LoVo (cell line): ENCODE results near the gene FNTB.
A peak's percentile ranks its signal among the peaks of the same experiment; 100 is the strongest.

ENCODE experiments used
- DNase-seq: peaks from one replicate; pipeline ENCODE4 v3.0.0-alpha.2; 2016; ENCODE audit warnings: low spot score

The FNTB gene

DNA sequence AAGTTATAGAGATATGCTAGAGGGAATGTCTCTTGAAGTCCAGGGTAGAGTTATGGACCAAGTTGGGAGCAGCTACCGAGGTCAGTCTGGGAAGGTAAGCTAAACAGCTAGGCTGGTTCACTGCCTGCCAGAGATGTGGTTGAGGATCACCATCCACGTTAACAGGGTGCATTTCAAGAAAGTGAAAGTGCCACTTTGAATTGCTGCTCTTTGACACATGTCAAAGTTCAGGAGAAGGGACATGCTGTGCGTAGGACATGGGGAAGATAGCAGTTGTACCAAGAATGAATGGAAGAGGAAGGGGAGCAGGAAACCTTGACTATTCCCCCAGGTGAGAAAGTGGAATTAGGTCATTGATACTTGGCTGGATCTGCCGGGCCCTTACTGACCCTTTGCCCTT is 66.1 kb downstream of the FNTB start:
- DNase-seq, result no peak

GRCh38 chr14:65053466-65053865 is 66.8 kb downstream of the FNTB start:
- no peak for DNase-seq

GRCh38 chr14:65054471-65055085 is 67.9 kb downstream of the FNTB start:
- no peak for DNase-seq

DNA sequence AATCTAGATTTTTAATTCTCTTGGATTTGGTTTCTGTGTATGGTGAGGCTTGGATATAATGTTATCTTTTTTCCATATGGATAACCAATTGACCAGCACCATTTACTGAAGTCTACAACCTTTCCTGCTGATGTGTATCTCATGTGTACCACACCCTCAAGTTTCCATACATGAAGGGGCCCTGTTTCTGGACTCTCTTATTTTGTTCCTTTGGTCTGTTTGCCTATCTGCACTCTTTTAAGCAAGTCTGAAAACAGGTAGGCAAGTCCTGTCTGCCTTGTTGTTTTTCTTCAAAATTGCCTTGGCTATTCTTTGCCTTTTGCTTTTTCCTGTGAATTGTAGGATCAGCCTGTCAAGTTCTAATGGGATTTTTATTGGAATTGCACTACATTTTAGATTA is 71.0 kb downstream of the FNTB start:
- no peak for DNase-seq

DNA sequence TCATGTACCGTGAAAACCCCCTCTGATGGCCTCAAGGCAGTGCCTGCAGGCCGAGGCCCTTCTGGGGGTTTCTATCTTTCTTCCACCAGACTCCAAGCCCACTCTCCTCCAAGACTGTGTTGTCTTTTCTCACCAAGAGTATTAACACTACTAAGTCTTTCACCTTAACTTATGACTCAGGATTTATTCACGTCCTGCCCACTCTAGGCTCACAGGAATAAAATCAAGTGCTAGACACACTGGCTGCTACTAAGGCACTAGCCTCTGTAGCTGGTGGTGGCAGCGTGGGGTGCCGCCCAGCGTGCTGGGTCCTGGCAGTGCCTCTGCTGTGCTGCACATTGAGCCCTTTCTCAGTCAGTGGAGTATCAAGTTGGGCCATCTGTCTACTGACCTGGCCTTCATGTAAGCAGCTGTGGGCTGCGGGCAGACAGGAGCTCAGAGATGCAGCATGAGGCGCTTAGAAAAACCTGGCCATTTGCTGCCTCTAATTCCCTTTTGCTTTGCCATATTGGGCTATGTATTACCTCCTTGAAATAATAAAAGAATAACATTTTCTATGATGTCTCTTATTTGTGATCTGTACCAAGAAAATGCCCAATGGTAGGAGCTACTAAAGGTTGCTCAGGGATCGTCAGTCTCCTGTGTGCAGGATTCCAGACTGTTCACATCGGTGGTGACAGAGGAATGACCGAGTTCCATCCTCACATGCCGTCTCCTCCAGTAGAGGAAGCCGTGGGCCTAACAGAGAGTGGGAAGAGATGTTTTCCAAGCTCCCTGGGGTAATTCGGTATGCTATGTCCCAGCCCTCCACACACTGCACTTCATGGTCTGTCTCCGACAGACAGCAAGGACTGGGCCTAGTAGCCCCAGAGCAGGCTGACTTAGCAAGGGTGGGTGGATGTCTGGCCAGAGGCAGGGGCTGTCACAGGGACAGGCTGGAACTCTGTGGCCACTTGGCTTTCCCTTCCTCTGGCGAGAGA is 75.7 kb downstream of the FNTB start:
- no peak for DNase-seq

- DNase-seq, result no peak
These were observed 79.0 kb downstream of the FNTB start for GRCh38 chr14:65065719-65066118.

- DNase-seq, result no peak
These were observed 83.2 kb downstream of the FNTB start for GRCh38 chr14:65069874-65070413.

GRCh38 chr14:65070471-65070976 is 83.8 kb downstream of the FNTB start:
- peak; percentile 76 for DNase-seq

GRCh38 chr14:65071544-65071943 is 84.8 kb downstream of the FNTB start:
- no peak for DNase-seq

DNA sequence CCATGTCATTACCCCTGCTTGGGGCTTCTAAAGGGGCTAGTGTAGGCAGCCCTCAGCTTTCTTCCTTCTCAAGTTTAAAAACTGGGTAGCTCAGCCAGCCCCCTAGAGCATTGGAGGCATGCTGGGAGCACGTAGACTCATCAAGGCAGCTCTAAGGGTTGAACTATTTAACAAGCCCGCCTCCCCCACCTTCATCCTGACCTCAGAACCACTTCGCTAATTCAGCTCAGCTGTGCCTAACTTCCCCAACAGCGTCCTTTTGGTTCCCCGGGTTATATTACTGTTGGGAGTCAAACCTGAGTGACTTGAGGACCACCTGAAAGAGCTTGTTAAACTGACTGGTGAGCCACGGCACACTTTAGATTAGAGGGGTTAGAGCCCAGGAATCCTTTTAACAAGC is 85.6 kb downstream of the FNTB start:
- no peak for DNase-seq

- no peak for DNase-seq
These were observed 86.2 kb downstream of the FNTB start for GRCh38 chr14:65072937-65073336.

DNA sequence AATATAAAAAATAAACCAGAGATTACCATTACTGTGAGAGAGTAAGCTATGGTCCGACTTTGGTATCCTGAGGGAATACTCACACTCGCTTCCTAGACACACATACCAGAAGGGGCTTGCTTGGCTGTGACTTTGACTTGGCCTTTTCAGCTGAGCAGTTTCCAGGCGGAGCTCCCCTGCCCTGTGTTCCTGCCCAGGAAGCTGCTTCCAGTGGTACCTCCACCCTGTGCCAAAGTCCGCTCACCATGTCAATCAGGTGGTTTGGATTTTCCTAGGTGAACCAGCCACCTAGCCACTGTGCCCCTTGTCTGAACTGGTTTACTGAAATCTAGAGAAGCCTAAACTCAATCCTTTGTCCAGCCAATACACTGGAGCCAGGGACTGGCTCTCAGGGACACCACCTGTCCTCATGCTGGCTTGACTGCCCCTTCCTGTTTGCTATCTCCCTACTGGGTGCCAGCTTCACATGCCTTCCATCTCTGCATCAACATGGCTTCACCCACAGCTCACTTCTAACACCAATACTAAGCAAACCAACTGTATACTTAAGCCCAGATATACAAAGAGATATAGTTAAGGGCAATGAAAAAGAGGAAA is 87.0 kb downstream of the FNTB start:
- DNase-seq, result peak; percentile 58

DNA sequence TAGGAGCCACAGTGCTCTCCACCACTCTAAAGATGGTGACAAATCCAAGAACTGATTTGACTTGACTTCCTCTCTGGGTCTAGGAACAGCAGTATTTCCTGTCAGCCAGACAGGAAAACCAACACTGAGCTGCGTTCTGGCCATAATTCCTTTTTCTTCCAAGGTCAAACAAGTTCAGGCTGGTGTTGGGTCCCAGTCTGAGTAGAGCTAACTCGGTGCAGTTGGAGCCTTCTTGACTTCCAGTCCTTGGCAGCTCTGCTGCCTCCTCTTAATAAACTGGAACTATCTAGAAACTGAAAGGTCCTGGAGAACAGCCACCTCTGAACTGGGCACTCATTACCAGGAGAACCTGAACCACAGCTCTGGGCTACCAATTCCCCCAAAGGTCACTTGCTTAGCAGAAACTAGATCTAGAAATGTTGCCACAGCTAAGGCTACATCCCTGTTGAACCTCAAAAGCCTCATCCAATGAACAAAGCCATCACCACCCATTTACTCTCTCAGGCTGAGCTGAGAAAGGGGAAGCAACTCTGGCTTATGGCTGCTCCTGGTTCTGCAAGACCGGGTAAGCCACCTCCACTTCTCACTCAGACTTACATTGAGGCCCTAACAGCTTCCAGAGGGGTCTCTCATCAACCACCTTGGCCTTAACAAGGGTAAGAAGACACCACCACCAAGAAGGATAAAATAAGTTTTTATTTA is 87.9 kb downstream of the FNTB start:
- DNase-seq, result no peak

DNA sequence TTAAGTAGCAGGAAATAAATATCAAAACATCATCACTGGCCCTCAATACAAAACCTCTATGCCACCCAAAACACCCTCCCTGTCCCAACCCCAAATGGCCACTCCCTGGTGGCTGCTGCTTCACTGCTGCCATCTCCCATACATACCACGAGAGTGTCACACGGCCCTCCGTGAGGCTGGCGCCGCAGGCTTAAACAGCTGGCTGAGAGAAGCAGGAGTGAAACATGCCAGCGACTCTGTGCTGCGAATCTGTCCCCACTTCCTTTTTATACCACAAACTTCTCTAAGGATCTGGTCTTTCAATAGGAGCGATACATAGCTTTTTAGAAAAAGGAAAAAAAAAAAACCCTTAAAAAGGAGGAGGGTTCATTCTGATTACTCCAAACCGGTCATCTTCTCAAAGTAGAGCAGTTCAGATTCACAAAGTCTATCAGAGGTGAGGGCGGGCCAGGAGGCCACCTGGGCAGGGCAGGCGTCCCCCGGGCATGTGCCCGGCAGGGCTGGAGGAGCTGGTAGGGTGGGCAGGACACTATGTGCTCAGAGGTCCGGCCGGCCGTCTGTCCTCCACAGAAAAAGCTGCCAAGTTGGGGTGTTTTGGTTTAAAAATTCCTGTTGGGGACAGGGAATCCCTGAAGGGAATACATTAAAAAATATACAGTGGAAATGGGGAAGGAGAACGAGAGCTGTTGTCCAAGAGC is 89.1 kb downstream of the FNTB start:
- DNase-seq, result no peak

GRCh38 chr14:65077318-65077717 is 90.6 kb downstream of the FNTB start:
- DNase-seq, result no peak

- DNase-seq, result no peak
These were observed 92.5 kb downstream of the FNTB start for GRCh38 chr14:65079201-65079600.

DNA sequence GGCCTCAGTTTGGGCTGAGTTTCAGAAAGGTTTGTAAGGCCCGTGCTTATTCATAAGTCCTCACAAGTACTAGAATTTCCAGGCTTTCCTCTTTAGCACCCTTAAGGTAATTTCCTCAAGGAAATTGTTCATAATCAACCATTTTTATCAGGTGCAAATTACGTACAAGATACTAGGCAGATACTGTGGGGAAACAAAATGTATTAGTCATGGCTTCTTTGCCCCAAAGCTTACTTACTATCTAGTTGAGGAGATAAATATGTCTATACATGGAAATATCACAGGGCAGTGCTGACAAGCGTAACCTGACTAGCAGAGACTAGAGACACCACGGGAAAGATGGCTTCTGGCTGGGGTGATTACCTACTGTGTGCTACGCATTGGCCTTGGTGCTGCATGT is 93.1 kb downstream of the FNTB start:
- DNase-seq, result no peak

- DNase-seq, result no peak
These were observed 94.5 kb downstream of the FNTB start for GRCh38 chr14:65080960-65081747.

DNA sequence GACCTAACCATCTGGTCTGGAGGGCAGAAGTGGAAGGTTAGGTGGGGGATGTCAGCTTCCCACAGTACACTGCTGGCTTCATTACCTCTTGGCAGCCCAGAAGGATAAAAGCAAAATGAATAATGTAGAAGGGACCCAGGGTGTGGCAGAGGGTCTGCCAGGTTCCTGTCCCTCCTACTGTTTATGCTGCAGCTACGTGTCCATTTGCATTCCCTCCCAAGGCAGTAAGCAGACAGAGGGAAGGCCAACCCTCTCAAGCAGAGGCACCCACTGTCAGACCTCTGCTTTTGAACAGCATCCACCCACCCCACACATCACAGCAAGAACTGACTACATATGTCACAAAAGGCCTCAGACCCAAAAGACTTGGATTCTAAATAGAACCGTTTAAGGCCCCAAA is 96.2 kb downstream of the FNTB start:
- no peak for DNase-seq
